DND-41 (cell line): ENCODE results near the gene ARL1.
"Not testable (repeated sequence)": the region's sequence is repeated elsewhere in the genome, so short reads cannot be mapped to it uniquely, and the experiment has no call there.

Experiments used
- ATAC-seq: fragments of 200-7000 bp; cut with Tn5 transposase; 3 replicates; pipeline ENCODE4 v1.9.1; 2021; ENCODE audit warnings: low read depth; ENCODE audit not compliant: insufficient read depth
- DNase-seq: peaks from one replicate; pipeline ENCODE4 v3.0.0-alpha.2; 2020
- H2AFZ ChIP-seq: 2 replicates; pipeline ENCODE4 v1.6.0; 2012; ENCODE audit warnings: low read depth, low read length
- H3K27ac ChIP-seq: 2 replicates; pipeline ENCODE4 v1.5.1; 2012; ENCODE audit warnings: low read length, inconsistent platforms
- H3K27me3 ChIP-seq: fragments of 200-600 bp; sonication (generic); 2 replicates; pipeline ENCODE4 v1.6.0; 2012; ENCODE audit warnings: low read length, mild to moderate bottlenecking, inconsistent platforms; ENCODE audit not compliant: insufficient read depth, poor library complexity
- H3K36me3 ChIP-seq: 2 replicates; pipeline ENCODE4 v1.5.1; 2012; ENCODE audit warnings: low read length, inconsistent platforms; ENCODE audit not compliant: insufficient read depth
- H3K4me1 ChIP-seq: 2 replicates; pipeline ENCODE4 v1.5.1; 2012; ENCODE audit warnings: mild to moderate bottlenecking, low read length; ENCODE audit not compliant: insufficient read depth
- H3K4me2 ChIP-seq: 2 replicates; pipeline ENCODE4 v1.6.0; 2012; ENCODE audit warnings: mild to moderate bottlenecking, moderate library complexity, low read length, inconsistent platforms; ENCODE audit not compliant: insufficient read depth
- H3K4me3 ChIP-seq, 2 experiments: fragments of 200-600 bp in 1 of 2; shearing (Covaris generic) in 1 of 2; 2 replicates each; pipeline ENCODE4 v1.5.1; 2012 to 2016; ENCODE audit warnings: inconsistent platforms in 2 of 2, low read length in 2 of 2, mild to moderate bottlenecking in 2 of 2, low read depth in 1 of 2, moderate library complexity in 1 of 2
- H3K79me2 ChIP-seq: 2 replicates; pipeline ENCODE4 v1.6.0; 2012; ENCODE audit warnings: low read length, inconsistent platforms; ENCODE audit not compliant: insufficient read depth
- H3K9ac ChIP-seq: 2 replicates; pipeline ENCODE4 v1.6.0; 2012; ENCODE audit warnings: low read depth, mild to moderate bottlenecking, inconsistent platforms, low read length, moderate library complexity
- H3K9me3 ChIP-seq: 2 replicates; pipeline ENCODE4 v1.5.1; 2012; ENCODE audit warnings: low read length, moderate library complexity, mild to moderate bottlenecking, inconsistent platforms; ENCODE audit not compliant: insufficient read depth, severe bottlenecking
- H4K20me1 ChIP-seq: 2 replicates; pipeline ENCODE4 v1.6.0; 2012; ENCODE audit warnings: low read length; ENCODE audit not compliant: insufficient read depth
- EZH2 ChIP-seq: IDR thresholded peaks from 3 replicates; pipeline ENCODE4 v1.6.1; 2012; ENCODE audit warnings: borderline replicate concordance, low read depth, mild to moderate bottlenecking, moderate library complexity, low read length, inconsistent platforms; ENCODE audit not compliant: severe bottlenecking
- TF ChIP-seq, protein P1 (sequence below): IDR thresholded peaks from 2 replicates; pipeline ENCODE4 v1.5.1; 2012; ENCODE audit warnings: borderline replicate concordance, low read length, moderate library complexity, mild to moderate bottlenecking; ENCODE audit not compliant: poor library complexity, severe bottlenecking; ENCODE audit errors: extremely low read depth

ARL1 gene

DNA sequence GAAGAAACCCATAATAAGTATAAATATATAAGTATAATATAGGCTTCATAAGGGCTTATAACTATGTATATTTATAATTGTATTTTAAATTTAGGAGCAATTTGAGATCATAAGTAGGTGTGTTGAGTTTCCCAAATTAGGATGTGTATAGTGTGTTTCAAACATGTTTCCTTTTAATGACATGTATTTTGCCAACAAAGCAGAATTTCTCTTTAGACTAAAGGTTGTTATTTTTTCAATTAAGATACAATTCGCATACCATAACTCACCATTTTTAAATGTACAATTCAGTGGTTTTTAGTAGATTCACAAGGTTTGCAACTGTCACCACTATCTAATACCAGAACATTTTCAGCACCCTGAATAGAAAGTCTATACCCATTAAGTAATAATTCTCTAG lies 7.7 kb upstream of the ARL1 start:
- DNase-seq = no peak
- Histone ChIP-seq H2AFZ (no peak overlapping the region), H4K20me1 (no peaks in the 10 kb centered on the region), H3K4me1 (no peaks in the 10 kb centered on the region), H3K4me3 (no peak overlapping the region), H3K4me2 (no peak overlapping the region), H3K27ac (no peak overlapping the region), H3K36me3 (no peaks in the 10 kb centered on the region), H3K79me2 (no peaks in the 10 kb centered on the region), H3K9ac (no peak overlapping the region), H3K9me3 (no peaks in the 10 kb centered on the region), H3K27me3 (no peaks in the 10 kb centered on the region)
- no peak for ATAC-seq
- no peak for TF ChIP-seq EZH2
- TF ChIP-seq, protein P1, sequence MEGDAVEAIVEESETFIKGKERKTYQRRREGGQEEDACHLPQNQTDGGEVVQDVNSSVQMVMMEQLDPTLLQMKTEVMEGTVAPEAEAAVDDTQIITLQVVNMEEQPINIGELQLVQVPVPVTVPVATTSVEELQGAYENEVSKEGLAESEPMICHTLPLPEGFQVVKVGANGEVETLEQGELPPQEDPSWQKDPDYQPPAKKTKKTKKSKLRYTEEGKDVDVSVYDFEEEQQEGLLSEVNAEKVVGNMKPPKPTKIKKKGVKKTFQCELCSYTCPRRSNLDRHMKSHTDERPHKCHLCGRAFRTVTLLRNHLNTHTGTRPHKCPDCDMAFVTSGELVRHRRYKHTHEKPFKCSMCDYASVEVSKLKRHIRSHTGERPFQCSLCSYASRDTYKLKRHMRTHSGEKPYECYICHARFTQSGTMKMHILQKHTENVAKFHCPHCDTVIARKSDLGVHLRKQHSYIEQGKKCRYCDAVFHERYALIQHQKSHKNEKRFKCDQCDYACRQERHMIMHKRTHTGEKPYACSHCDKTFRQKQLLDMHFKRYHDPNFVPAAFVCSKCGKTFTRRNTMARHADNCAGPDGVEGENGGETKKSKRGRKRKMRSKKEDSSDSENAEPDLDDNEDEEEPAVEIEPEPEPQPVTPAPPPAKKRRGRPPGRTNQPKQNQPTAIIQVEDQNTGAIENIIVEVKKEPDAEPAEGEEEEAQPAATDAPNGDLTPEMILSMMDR = no peak

DNA sequence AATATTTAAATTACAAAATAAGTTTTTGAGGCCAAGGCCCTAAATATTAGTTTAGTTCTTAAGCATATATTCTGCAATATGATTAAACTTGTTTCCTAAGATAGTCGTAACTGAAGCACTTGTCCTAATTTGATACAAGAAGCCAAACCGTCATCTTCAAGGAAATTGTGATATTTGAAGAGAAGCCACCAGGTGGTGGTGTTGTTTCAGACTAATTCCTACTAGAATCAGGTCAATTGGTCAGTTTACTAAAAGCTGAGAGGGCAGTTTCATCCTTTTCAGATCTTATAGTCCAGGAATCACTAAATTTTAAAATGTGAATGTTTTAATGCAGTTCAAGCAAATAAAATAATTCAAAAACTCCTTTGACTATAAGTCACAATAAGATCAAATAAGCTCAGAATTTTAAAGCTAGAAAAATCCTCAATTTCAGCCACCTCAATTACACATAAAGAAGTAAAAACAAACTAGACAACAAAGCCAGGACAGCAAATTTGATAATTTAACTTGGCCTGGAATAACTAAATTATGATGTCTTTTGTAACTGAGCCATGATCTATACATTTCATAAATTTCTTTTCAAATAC lies 7.1 kb upstream of the ARL1 start:
- no peak overlapping the region for H2AFZ ChIP-seq
- H3K4me1 ChIP-seq = no peaks in the 10 kb centered on the region
- ATAC-seq = peak; percentile 39; the same call in 1 of the 3 replicates

DNA sequence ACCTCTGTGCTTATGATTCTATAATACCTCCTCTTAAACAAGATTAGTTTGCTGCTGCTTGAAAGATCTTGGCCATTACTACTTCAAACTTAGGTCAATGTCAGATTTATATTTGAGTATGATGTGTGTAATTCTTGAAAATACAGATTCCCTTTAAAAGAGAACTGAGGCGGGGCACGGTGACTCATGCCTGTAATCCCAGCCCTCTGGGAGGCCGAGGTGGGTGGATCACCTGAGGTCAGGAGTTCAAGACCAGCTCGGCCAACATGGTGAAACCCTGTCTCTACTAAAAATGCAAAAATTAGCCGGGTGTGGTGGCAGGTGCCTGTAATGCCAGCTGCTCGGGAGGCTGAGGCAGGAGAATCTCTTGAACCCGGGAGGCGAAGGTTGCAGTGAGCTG lies 2.6 kb upstream of the ARL1 start:
- H3K9ac ChIP-seq, H3K27me3 ChIP-seq, H3K4me3 ChIP-seq, H3K27ac ChIP-seq, H2AFZ ChIP-seq, H3K4me2 ChIP-seq, H3K36me3 ChIP-seq, ATAC-seq, H4K20me1 ChIP-seq, DNase-seq, H3K9me3 ChIP-seq: not testable (repeated sequence)
- H3K4me1 ChIP-seq = peaks cover 29% of the 10 kb centered on the region
- H3K79me2 ChIP-seq = peaks cover 33% of the 10 kb centered on the region

More for the DNA sequence above, 7.1 kb upstream of the ARL1 start:
- TF ChIP-seq, protein P1 = peak; percentile 71
- no peak for TF ChIP-seq EZH2
- no peak overlapping the region for H3K4me3 ChIP-seq
- no peak overlapping the region for H3K27ac ChIP-seq
- H3K27me3 ChIP-seq = no peaks in the 10 kb centered on the region
- no peaks in the 10 kb centered on the region for H3K36me3 ChIP-seq
- DNase-seq = no peak
- no peaks in the 10 kb centered on the region for H3K79me2 ChIP-seq
- H3K9me3 ChIP-seq = no peaks in the 10 kb centered on the region
- H4K20me1 ChIP-seq = no peaks in the 10 kb centered on the region
- H3K9ac ChIP-seq = no peak overlapping the region
- no peak overlapping the region for H3K4me2 ChIP-seq

DNA sequence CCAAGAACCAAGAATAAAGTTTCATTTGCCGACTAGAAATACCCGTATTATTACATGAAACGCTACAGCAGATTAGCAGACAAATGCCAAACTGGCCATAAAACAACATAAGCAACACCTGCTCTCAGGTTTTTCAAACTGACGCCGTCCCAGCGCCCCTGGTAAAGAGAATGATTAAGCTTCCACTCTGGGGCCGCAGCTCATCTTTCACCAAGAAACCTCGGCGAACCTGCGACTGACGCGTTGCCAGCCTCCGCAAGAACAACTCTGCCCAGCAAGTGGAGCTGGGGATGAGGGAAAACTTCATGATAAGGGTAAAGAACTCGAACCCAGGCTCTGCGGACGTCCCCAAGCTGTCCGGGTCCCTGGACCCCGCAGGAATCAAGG lies 530 bp downstream of the ARL1 start:
- Histone ChIP-seq H3K4me2 (peak overlapping the region; percentile 93), H3K27me3 (no peaks in the 10 kb centered on the region), H3K36me3 (peaks cover 14% of the 10 kb centered on the region), H3K4me1 (peaks cover 29% of the 10 kb centered on the region), H3K27ac (peak overlapping the region; percentile 98), H3K79me2 (peaks cover 56% of the 10 kb centered on the region), H2AFZ (peak overlapping the region; percentile 98), H3K4me3 (peak overlapping the region; percentile 97), H3K9ac (peak overlapping the region; percentile 95), H4K20me1 (peaks cover 2% of the 10 kb centered on the region; the same call in 1 of the 2 replicates), H3K9me3 (no peaks in the 10 kb centered on the region)
- peak; percentile 27 for ATAC-seq
- TF ChIP-seq, protein P1 = no peak
- no peak for TF ChIP-seq EZH2
- no peak for DNase-seq

DNA sequence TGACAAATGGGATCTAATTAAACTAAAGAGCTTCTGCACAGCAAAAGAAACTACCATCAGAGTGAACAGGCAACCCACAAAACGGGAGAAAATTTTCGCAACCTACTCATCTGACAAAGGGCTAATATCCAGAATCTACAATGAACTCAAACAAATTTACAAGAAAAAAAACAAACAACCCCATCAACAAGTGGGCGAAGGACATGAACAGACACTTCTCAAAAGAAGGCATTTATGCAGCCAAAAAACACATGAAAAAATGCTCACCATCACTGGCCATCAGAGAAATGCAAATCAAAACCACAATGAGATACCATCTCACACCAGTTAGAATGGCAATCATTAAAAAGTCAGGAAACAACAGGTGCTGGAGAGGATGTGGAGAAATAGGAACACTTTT lies 16.4 kb downstream of the ARL1 start:
- not testable (repeated sequence) for H3K4me3 ChIP-seq, H3K4me1 ChIP-seq, H3K79me2 ChIP-seq, H3K9ac ChIP-seq, H3K27ac ChIP-seq, H3K9me3 ChIP-seq, DNase-seq, H4K20me1 ChIP-seq, H2AFZ ChIP-seq, H3K27me3 ChIP-seq, H3K4me2 ChIP-seq, ATAC-seq
- H3K36me3 ChIP-seq = peaks cover 59% of the 10 kb centered on the region
